M059J (cell line): Measurements from ENCODE around the gene ASB18. TPM values are rescaled to one million over a fixed set of nuclear protein-coding genes. Genes with fewer than 3 reads are reported as not detected.

ENCODE experiments used
- DNase-seq: peaks from one replicate; pipeline ENCODE4 v3.0.0-alpha.2; 2012; ENCODE audit warnings: low read depth
- total RNA-seq: library from RNA; depleted of rRNA; stranded (reverse); fragments of >200 nt; shearing (Covaris generic); gene quantifications from 2 replicates; pipeline ENCODE4 v1.2.3, GENCODE V29; 2014

The ASB18 gene
- total RNA-seq, 1 experiment from 2014 or later, result 0.30 TPM

- peak; percentile 64 for DNase-seq
Observed at GRCh38 chr2:236241181-236242056, 22.8 kb downstream of the ASB18 start.

GRCh38 chr2:236240228-236240990, 23.8 kb downstream of the ASB18 start:
- peak; percentile 93 for DNase-seq

- DNase-seq, result peak; percentile 51
Observed at GRCh38 chr2:236239276-236240065, 24.7 kb downstream of the ASB18 start.

- no peak for DNase-seq
Observed at GRCh38 chr2:236238751-236239150, 25.5 kb downstream of the ASB18 start.

GRCh38 chr2:236237468-236238190, 26.6 kb downstream of the ASB18 start:
- no peak for DNase-seq

- no peak for DNase-seq
Observed at GRCh38 chr2:236236559-236237452, 27.4 kb downstream of the ASB18 start.

GRCh38 chr2:236229186-236229585, 35.0 kb downstream of the ASB18 start:
- no peak for DNase-seq

- no peak for DNase-seq
Observed at GRCh38 chr2:236223675-236224074, 40.5 kb downstream of the ASB18 start.

GRCh38 chr2:236221798-236222197, 42.4 kb downstream of the ASB18 start:
- DNase-seq, result no peak

- DNase-seq, result no peak
Observed at GRCh38 chr2:236219411-236219810, 44.8 kb downstream of the ASB18 start.

GRCh38 chr2:236217926-236218325, 46.3 kb downstream of the ASB18 start:
- DNase-seq, result no peak

GRCh38 chr2:236216711-236217110, 47.5 kb downstream of the ASB18 start:
- DNase-seq, result no peak

- no peak for DNase-seq
Observed at GRCh38 chr2:236215761-236216333, 48.4 kb downstream of the ASB18 start.

- DNase-seq, result peak; percentile 12
Observed at GRCh38 chr2:236215196-236215595, 49.0 kb downstream of the ASB18 start.

GRCh38 chr2:236214376-236214995, 49.7 kb downstream of the ASB18 start:
- DNase-seq, result no peak

GRCh38 chr2:236211296-236211695, 52.9 kb downstream of the ASB18 start:
- no peak for DNase-seq

GRCh38 chr2:236210536-236210935, 53.7 kb downstream of the ASB18 start:
- no peak for DNase-seq

- DNase-seq, result no peak
Observed at GRCh38 chr2:236209996-236210395, 54.2 kb downstream of the ASB18 start.

- DNase-seq, result no peak
Observed at GRCh38 chr2:236209535-236209934, 54.7 kb downstream of the ASB18 start.
